Aorta (tissue), 5 donors: ENCODE measurements around the gene RPA3. TPM values are rescaled to one million over a fixed set of nuclear protein-coding genes. Genes with fewer than 3 reads are reported as not detected.
"Not testable (repeated sequence)": the region's sequence is repeated elsewhere in the genome, so short reads cannot be mapped to it uniquely, and the experiment has no call there.

Experiments used
- ATAC-seq: fragments of 200-7000 bp; cut with Tn5 transposase; one replicate; pipeline ENCODE4 v1.9.1; 2022; ENCODE audit warnings: moderate library complexity; ENCODE audit not compliant: low FRiP score
- DNase-seq, 2 donors: peaks; one replicate each; pipeline ENCODE4 v3.0.0-alpha.2; 2020
- H3K27ac ChIP-seq, 2 donors: one replicate each; pipeline ENCODE4 v1.5.1; 2013; ENCODE audit warnings: low read length in 2 of 2, mild to moderate bottlenecking in 2 of 2, moderate library complexity in 2 of 2, control low read depth in 1 of 2, inconsistent platforms in 1 of 2, low read depth in 1 of 2
- H3K27me3 ChIP-seq, 2 donors: one replicate each; pipeline ENCODE4 v1.6.1; 2013; ENCODE audit warnings: control low read depth in 1 of 2, low read length in 1 of 2, mild to moderate bottlenecking in 1 of 2, moderate library complexity in 1 of 2; ENCODE audit not compliant: insufficient read depth in 2 of 2, control insufficient read depth in 1 of 2
- H3K36me3 ChIP-seq, 2 donors: one replicate each; pipeline ENCODE4 v1.6.1; 2013; ENCODE audit warnings: control low read depth in 1 of 2, low read length in 1 of 2, mild to moderate bottlenecking in 1 of 2; ENCODE audit not compliant: insufficient read depth in 2 of 2, control insufficient read depth in 1 of 2
- H3K4me1 ChIP-seq, 2 donors: one replicate each; pipeline ENCODE4 v1.6.1; 2013; ENCODE audit warnings: low read length in 2 of 2, control low read depth in 1 of 2, mild to moderate bottlenecking in 1 of 2, moderate library complexity in 1 of 2; ENCODE audit not compliant: insufficient read depth in 2 of 2, control insufficient read depth in 1 of 2
- H3K4me3 ChIP-seq, 2 donors: one replicate each; pipeline ENCODE4 v1.5.1; 2013; ENCODE audit warnings: low read length in 2 of 2, control low read depth in 1 of 2, mild to moderate bottlenecking in 1 of 2
- H3K9me3 ChIP-seq: one replicate; pipeline ENCODE4 v1.6.1; 2013; ENCODE audit warnings: mild to moderate bottlenecking, low read length; ENCODE audit not compliant: control insufficient read depth
- WGBS, 2 donors: extraction: QIAGEN DNeasy Blood & Tissue Kit; methylation state at CpG; one replicate each; pipeline ENCODE4 v1.1.7; 2013; 5-methylcytosine and 5-hydroxymethylcytosine counted together
- intact Hi-C, 2 donors: fragments of 100-400 bp; cut with DNase I; formaldehyde crosslinking; loops; one replicate each; pipeline versions ENCODE4 v1.14.2 to v1.15.0; 2022
- polyA plus RNA-seq, 2 donors: library from polyadenylated mRNA; stranded (reverse); fragments of 200-250 nt; gene quantifications; one replicate each; pipeline ENCODE4 v1.2.3, GENCODE V29; 2013
- total RNA-seq, 2 donors: library from RNA; stranded (reverse); fragmentation: NEBNext Ultra II Directional; extraction: Animal tissue kit (Norgen Biotek cat#: 25700); gene quantifications; one replicate each; pipeline ENCODE4 v1.2.1, GENCODE V29; 2021
- donor health status: healthy with polysubstance abuse.
- donor health status: Bipolar disorder and iron deficiency.
- donor health status: DM: no; HTN: no; CAD: no.
- donor health status: DM: no; HTN: no; CAD: no.
- donor health status: DM: yes; HTN: yes; CAD: no.

The RPA3 gene
- total and polyA plus RNA-seq, 4 donors: 15.4 to 31.7 (median 18.0) TPM

DNA sequence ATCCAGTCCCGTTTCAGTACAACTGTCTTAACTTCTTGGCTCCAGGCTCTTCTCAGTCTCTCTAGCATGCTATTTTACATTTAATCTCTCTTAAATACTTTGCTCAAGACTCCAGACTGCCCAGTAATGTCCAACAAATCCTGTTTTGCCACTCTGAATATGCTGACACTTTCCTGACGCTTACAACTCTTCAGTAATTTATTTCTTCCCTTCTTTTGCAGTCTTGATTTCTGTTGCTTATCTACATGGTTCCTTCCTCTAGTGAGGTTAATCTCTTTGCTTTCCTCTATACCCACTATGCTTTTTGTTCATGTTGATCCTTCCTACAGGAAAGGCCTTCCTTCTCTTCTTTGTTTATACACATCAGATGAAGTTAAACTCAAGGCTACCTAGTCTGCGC lies 54.1 kb downstream of the RPA3 start:
- H3K4me3 ChIP-seq: no peak overlapping the region
- intact Hi-C loops: no loop called here
- H3K9me3 ChIP-seq: no peaks in the 10 kb centered on the region
- H3K36me3 ChIP-seq: no peaks in the 10 kb centered on the region
- no peak for ATAC-seq
- H3K27me3 ChIP-seq: no peaks in the 10 kb centered on the region
- no peak overlapping the region for H3K27ac ChIP-seq
- no peaks in the 10 kb centered on the region for H3K4me1 ChIP-seq
- no peak for DNase-seq
- WGBS, 2 donors: 75 to 76% methylated on average over 3 of the region's 3 CpGs

DNA sequence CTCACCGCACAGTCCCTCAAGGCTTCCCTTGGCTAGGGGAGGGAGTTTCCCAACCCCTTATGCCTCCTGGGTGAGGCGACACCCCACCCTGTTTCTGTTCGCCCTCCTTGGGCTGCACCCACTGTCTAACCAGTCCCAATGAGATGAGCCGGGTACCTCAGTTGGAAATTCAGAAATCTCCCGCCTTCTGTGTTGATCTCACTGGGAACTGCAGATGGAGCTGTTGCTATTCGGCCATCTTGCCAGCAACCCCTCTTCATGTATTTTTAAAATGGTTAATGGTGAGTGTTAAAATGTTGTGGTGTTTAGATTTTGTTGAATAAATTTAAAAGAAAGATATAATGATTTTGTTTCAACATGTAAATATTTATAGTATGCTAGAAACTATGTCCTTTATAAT lies 55.9 kb downstream of the RPA3 start:
- no peak for ATAC-seq
- Histone ChIP-seq H3K27ac (no peak overlapping the region), H3K4me3 (no peak overlapping the region), H3K27me3 (no peaks in the 10 kb centered on the region), H3K4me1 (no peaks in the 10 kb centered on the region), H3K36me3 (no peaks in the 10 kb centered on the region), H3K9me3 (no peaks in the 10 kb centered on the region)
- intact Hi-C loops: no loop called here
- 92 to 94% methylated on average over 6 of the region's 6 CpGs for WGBS, 2 donors
- DNase-seq: no peak

DNA sequence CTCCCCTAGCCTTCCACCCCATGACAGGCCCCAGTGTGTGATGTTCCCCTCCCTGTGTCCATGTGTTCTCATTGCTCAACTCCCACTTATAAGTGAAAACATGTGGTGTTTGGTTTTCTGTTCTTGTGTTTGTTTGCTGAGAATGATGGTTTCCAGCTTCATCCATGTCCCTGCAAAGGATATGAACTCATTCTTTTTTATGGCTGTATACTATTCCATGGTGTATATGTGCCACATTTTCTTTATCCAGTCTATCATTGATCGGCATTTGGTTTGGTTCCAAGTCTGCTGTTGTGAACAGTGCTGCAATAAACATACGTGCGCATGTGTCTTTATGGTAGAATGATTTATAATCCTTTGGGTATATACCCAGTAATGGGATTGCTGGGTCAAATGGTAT lies 61.9 kb downstream of the RPA3 start:
- H3K4me1 ChIP-seq, H3K36me3 ChIP-seq, H3K27ac ChIP-seq, H3K4me3 ChIP-seq, DNase-seq, H3K27me3 ChIP-seq, intact Hi-C loops, H3K9me3 ChIP-seq, ATAC-seq: not testable (repeated sequence)
- WGBS, 2 donors: 98% methylated on average over 3 of the region's 3 CpGs

DNA sequence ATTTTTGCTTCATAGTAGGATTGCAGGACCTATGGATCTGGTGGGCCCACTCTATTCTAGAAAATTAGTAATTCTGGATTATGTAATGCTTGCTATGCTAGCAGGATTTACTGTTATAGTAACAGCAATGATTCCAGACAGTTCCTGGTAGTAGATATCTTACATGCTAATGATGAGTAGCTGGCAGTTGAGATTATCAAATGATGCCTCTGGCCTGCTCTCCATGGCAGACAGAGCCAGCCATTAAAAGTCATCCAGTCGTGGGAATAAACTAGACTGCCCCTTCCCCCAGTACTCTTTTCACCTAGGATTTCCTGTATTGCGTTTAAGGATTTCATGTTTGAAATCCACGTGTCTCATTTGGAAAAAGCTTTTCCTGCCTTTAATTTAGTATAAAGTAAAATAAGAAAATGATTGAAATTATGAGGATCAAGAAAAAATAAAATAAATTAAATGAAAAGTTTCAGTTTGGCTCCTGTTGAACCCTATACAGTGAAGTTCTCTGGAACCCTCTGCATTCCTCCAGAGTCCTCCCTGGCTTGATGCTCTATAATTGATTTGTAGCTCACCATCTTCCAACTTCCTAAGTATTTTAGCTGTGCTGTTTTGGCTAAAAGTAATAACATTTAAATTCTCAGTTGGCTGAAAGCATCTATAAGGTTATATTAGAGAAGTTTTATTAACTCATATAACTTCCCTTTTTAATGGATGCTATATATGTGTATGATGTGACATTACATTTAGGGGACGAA lies 63.3 kb downstream of the RPA3 start:
- ATAC-seq (no peak), DNase-seq (no peak)
- 84% methylated on average over 4 of the region's 4 CpGs for WGBS, 2 donors
- Histone ChIP-seq H3K27ac (no peak overlapping the region), H3K4me1 (no peaks in the 10 kb centered on the region), H3K4me3 (no peak overlapping the region), H3K27me3 (no peaks in the 10 kb centered on the region), H3K9me3 (no peaks in the 10 kb centered on the region), H3K36me3 (no peaks in the 10 kb centered on the region)
- intact Hi-C loops: no loop called here

DNA sequence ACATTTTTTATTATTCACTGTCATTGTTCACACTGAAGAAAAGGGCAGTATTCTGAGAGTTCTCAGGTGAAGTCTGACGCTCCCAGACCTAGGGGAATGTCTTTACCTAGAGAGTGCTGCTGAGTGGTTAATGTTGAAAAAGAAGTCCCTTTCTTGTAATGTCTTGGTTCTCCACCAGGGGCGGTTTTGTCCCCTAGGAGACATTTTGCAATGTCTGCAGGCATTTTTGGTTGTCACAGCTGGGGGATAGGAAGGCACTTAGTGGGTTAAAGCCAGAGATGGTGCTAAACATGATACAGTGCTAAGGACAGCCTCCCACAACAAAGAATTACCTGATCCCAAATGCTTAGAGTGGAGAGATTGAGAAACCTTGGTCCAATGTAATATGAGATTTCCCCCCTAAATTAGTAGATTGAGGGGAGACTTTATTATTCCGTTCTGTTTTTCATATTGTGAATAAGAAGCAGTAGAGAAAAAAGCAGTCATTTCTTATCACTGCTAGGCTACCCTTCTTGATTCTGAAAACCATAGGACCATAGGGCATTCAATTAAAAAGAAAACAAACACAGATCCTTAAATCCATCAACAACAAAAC lies 64.7 kb downstream of the RPA3 start:
- H3K36me3 ChIP-seq: no peaks in the 10 kb centered on the region
- 58 to 64% methylated on average over 3 of the region's 3 CpGs for WGBS, 2 donors

DNA sequence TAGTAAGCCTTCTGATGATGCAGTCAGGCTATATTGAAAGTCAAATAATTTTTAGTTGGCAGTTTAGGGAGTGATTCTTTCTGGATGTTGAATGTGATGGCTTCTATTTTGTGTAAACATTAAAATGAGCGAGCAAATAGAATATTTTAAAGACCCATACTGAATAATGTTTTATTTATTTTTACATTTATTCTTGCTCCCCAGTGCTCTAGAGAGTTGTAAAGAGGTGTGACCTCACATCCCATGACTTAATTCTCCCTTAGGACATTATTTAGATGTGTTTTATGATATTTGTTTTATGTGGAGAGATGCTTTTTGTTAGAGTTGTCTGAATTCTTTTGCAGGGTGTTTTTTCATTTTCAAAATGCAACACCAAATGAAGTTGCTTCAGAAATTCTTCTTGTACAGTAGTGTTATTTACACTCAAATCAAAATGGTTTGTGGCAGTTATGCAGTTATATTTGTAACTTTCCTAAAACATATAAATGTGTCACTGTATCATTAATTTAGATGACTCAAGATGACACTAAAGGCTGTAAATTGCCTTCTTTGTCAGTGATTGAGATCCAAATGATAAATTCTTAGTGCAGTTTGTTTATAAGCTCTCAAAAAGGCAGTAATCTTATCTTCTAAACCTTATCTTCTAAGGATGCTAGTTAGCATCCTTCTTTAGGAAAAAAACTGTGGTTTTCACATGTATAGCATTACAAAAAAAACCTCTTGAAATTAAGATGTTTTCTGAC lies 65.4 kb downstream of the RPA3 start:
- Histone ChIP-seq H3K27me3 (no peaks in the 10 kb centered on the region), H3K4me3 (no peak overlapping the region), H3K9me3 (no peaks in the 10 kb centered on the region), H3K27ac (no peak overlapping the region), H3K4me1 (no peaks in the 10 kb centered on the region), H3K36me3 (no peaks in the 10 kb centered on the region)
- WGBS, 2 donors: 78 to 80% methylated on average over 1 of the region's 1 CpG
- DNase-seq: no peak
- ATAC-seq: no peak
- intact Hi-C loops: no loop called here

More for the DNA sequence above, 64.7 kb downstream of the RPA3 start:
- no peak for ATAC-seq
- intact Hi-C loops: no loop called here
- no peaks in the 10 kb centered on the region for H3K27me3 ChIP-seq
- no peaks in the 10 kb centered on the region for H3K4me1 ChIP-seq
- no peaks in the 10 kb centered on the region for H3K9me3 ChIP-seq
- H3K27ac ChIP-seq: no peak overlapping the region
- no peak overlapping the region for H3K4me3 ChIP-seq
- DNase-seq: no peak

DNA sequence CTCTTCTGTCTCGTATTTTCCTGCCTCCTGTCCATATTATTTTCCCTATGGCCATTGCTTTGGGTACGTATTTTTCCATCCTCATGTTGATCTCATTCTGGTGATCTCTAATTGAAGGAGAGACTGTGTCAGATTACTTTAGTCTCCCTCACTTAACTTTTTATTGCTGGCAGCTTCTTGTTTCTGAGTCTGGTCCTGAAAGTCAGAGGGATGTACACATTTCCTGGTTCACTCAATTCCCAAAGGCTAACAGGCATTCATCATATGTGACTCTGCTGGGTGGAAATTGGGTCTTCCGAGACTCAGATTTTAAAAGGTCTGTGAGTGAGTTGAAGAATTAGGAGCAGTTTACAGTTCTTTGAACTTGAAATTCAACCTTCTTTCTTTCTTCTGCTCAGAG lies 66.9 kb downstream of the RPA3 start:
- no peak overlapping the region for H3K27ac ChIP-seq
- no peaks in the 10 kb centered on the region for H3K4me1 ChIP-seq
- H3K36me3 ChIP-seq: no peaks in the 10 kb centered on the region
- no peaks in the 10 kb centered on the region for H3K9me3 ChIP-seq
- intact Hi-C loops: no loop called here
- WGBS, 2 donors: 62 to 83% methylated on average over 3 of the region's 3 CpGs
- DNase-seq (no peak), ATAC-seq (no peak)
- no peak overlapping the region for H3K4me3 ChIP-seq
- no peaks in the 10 kb centered on the region for H3K27me3 ChIP-seq

DNA sequence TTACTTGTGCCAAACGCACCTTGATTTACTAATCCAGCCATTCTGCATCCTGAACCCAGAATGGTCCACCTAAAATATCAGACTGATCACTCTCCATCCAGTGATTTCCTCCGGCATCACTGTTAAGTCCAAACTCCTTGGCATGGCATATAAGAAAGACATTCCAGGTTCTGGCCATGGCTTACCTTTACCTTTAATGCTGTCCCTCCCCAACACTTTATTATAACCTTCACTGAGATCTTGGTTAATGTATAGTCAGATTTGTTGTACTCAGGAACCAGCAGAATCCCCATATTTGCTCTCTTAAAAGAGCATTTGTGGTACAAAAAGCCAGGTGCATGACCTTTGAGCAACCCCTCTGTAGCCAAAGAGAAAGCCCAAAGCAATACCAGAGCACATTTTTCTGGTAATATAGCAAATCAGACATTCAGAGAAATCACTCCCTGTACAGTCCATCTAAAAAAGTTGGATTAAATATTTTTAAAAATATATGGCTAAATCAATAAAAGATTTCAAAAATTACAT lies 67.7 kb downstream of the RPA3 start:
- no peak for DNase-seq
- no peaks in the 10 kb centered on the region for H3K27me3 ChIP-seq
- 97 to 100% methylated on average over 2 of the region's 2 CpGs for WGBS, 2 donors
- no peak for ATAC-seq
- no peak overlapping the region for H3K4me3 ChIP-seq
- no peaks in the 10 kb centered on the region for H3K4me1 ChIP-seq
- H3K27ac ChIP-seq: no peak overlapping the region
- intact Hi-C loops: no loop called here
- H3K36me3 ChIP-seq: no peaks in the 10 kb centered on the region
- H3K9me3 ChIP-seq: no peaks in the 10 kb centered on the region
